Neutrophil (primary cell): Measurements from ENCODE around the gene PFDN1.

Source experiments
- H3K27ac ChIP-seq: fragments of 200-600 bp; sonication (generic); 2 replicates; pipeline ENCODE4 v1.5.1; 2016; ENCODE audit warnings: mild to moderate bottlenecking, moderate library complexity
- H3K27me3 ChIP-seq: fragments of 200-600 bp; sonication (generic); 2 replicates; pipeline ENCODE4 v1.6.0; 2016; ENCODE audit warnings: mild to moderate bottlenecking
- H3K36me3 ChIP-seq: fragments of 200-600 bp; sonication (generic); 2 replicates; pipeline ENCODE4 v1.5.1; 2017
- H3K4me1 ChIP-seq, 2 experiments: fragments of 200-600 bp in 1 of 2; sonication (generic) in 1 of 2; 1 replicate in 1 of 2; 2 replicates in 1 of 2; pipeline versions ENCODE4 v1.5.1 to v1.6.1; 2013 to 2016; ENCODE audit warnings: low read depth in 1 of 2, low read length in 1 of 2, mild to moderate bottlenecking in 1 of 2, moderate library complexity in 1 of 2; ENCODE audit not compliant: control insufficient read depth in 1 of 2, insufficient read depth in 1 of 2
- H3K4me3 ChIP-seq, 2 experiments: fragments of 200-600 bp in 1 of 2; sonication (generic) in 1 of 2; 1 replicate in 1 of 2; 2 replicates in 1 of 2; pipeline ENCODE4 v1.5.1; 2013 to 2016; ENCODE audit warnings: low read depth in 1 of 2, low read length in 1 of 2, mild to moderate bottlenecking in 1 of 2, moderate library complexity in 1 of 2
- H3K9me3 ChIP-seq: fragments of 200-600 bp; sonication (generic); 2 replicates; pipeline ENCODE4 v1.5.1; 2016
- TF ChIP-seq, protein P1 (sequence below): fragments of 200-600 bp; sonication (generic); IDR thresholded peaks from 2 replicates; pipeline ENCODE4 v1.5.1; 2016; ENCODE audit warnings: antibody characterized with exemption

Gene PFDN1

GRCh38 chr5:140196115-140196814 lies 106.6 kb downstream of the PFDN1 start:
- Histone ChIP-seq H3K9me3 (no peaks in the 10 kb centered on the region), H3K4me3 (no peak overlapping the region), H3K27ac (peak overlapping the region; percentile 62), H3K4me1 (peaks cover 46 to 55% of the 10 kb centered on the region in 2 experiments), H3K36me3 (peaks cover 17% of the 10 kb centered on the region), H3K27me3 (no peaks in the 10 kb centered on the region)
- TF ChIP-seq, protein P1, sequence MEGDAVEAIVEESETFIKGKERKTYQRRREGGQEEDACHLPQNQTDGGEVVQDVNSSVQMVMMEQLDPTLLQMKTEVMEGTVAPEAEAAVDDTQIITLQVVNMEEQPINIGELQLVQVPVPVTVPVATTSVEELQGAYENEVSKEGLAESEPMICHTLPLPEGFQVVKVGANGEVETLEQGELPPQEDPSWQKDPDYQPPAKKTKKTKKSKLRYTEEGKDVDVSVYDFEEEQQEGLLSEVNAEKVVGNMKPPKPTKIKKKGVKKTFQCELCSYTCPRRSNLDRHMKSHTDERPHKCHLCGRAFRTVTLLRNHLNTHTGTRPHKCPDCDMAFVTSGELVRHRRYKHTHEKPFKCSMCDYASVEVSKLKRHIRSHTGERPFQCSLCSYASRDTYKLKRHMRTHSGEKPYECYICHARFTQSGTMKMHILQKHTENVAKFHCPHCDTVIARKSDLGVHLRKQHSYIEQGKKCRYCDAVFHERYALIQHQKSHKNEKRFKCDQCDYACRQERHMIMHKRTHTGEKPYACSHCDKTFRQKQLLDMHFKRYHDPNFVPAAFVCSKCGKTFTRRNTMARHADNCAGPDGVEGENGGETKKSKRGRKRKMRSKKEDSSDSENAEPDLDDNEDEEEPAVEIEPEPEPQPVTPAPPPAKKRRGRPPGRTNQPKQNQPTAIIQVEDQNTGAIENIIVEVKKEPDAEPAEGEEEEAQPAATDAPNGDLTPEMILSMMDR = no peak
